NCI-H128 (cell line): ENCODE data around the gene CSRP3.

Experiments used
- DNase-seq: peaks from one replicate; lab custom pipeline; 2025; ENCODE audit not compliant: unreplicated experiment; lab: John Stamatoyannopoulos, UW

CSRP3 gene

DNA sequence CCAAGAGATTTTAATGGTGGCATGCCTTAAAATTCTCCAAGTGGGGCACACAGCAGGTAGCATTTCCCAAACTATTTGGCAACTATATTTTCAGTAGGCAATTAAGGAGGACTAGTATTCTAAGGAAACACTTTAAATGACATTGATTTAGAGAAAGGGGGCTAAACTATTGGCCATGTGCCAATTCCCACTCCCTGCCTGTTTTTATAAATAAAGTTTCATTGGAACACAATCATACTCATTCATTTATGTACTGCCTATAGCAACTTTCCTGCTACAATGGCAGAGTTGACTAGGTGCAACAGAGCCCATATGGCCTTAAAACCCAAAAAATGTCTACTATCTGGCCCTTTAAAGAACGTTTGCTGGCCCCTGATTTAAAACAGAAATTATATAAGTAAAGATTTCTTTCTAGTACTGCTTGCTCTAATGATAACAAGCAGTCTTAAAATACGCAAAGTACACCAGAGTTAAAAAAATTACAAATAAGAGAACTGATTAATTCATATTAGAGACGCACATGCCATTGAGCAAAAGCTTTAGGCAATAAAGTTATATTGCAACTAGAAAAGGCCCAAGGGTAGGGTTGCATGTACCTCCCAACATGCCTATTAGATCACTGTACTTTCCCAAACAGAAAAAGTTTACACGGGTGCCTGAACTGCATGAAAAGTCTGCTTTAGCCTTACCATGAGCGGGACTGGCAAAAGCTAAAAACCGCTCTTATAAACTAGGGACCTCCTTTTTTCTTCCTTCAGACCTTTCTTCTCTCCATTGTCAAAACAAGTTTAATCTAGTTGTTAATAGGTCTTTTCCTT, 24.8 kb upstream of the CSRP3 start:
- DNase-seq: no peak

DNA sequence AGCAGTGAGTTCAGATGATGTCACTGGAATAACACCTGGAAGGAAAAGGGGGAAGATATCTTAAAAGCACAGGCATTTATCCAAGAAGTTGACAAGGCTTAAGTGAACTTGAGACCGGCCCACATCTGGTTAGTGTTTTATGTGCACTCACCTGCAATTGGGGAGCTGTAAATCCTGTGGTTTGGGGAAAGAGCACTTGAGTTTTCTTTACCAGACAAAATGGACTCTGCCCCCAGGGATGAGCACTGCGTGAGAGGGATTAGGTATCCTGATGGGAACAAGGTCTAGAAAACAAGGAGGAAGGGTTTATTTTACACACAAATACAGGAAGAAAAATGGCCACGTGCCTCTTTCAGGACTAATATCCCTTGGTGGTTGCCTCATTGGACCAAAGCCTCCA, 23.8 kb upstream of the CSRP3 start:
- no peak for DNase-seq

DNA sequence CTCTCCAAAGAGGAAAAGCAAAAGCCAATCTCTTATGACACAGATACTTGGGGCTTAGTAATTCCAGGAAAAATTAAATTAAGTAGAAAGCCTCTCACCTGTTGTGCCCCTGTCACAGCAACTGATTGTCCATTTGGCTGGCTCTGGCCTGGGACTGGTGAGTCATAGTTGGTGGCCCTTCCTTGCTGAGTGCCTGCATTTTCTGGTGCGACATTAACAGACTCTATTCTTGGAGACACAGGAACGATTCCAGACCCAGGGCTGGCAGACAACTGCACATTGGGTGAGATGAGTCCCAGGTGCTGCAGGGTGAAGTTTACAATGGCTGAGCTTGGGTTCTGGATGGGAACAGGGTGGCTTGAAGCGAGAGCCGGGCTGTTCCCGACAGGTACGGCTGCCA, 23.3 kb upstream of the CSRP3 start:
- DNase-seq: no peak

DNA sequence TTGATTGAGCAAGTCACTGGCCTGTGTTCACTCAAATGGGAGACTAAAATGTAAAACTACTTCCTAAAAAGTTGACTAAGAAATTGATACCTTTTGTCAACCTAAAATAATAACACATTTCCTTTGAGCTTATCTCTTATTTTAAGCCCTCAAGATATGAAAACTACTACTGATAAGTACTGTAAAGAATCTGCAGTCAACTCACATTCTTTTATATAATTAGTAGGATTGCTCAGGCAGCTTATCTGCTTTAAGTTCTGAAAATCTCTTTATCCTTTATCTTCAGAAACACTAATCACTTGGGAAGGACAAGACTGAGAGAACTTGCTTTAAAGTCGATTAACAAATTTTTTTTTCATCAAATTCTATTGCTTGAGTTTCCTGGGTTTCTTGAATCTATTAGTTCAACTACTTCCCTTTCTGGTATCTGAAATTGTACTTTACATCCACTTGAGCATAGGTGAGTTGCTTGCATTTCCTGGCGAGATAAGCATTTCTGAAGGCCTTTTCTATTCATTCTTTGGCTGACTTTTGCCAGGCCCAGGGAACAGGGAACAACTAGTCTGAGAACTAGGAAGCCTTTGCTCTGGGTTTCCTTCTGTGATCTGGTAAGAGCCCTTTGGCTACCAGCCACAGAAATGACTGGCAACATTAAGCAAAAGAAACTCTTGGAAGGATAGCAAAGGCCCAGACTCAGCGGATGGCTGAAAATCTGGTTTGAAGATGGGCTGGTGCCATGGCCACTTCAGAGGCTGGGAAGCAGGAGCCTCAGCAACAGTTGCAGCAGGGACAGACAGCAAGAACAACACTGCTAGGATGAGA, 19.3 kb upstream of the CSRP3 start:
- no peak for DNase-seq

DNA sequence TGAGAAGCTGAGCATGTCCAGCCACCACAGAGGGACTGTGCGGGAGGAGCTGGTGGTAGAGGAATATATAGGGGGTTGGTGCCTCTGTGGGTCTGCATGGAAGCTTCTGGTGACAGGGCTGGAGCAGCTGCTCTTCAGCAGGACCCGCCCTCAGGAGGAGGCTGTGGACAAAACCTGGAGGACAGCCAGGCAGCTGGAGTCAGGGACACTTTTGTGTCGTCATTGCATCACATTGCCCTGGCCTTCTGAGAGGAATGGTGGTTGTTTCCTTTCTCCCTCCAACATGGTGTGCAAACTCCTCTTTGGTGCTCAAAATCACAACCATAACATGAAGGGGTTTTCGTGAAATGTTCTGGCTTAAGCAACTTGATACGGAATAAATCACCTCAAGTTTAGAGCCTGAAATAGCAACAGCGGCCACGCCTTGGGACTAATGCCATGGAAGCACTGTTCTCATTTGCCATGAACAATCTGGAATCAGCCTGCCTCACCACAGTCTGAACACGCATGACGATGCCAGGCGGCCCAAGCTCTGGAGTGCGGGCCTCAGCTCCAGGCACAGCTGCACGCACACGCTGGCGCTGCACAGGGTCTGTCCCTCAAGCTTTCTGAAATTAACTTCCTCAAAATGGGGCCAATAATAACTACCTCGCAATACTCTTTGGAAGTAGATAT, 17.1 kb upstream of the CSRP3 start:
- no peak for DNase-seq

DNA sequence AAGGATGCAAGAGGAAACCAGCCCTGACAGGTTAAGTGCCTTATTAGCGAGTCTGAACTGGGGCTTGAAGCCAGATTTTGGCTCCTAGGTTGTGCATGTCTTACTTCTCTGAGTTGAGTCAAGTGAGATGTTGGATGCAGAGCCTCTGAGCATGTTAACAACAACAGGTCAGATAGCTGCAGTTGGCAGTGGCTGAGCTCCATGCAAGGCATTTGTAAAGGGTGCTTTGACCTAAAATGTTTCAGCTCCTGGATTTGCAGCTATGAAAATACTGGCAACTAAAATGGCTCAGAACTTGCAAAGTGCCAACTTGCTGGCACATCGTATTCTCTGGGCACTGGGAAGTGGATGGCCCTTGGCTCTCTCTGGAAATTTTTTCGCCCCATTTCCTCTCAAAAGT, 16.4 kb upstream of the CSRP3 start:
- no peak for DNase-seq

DNA sequence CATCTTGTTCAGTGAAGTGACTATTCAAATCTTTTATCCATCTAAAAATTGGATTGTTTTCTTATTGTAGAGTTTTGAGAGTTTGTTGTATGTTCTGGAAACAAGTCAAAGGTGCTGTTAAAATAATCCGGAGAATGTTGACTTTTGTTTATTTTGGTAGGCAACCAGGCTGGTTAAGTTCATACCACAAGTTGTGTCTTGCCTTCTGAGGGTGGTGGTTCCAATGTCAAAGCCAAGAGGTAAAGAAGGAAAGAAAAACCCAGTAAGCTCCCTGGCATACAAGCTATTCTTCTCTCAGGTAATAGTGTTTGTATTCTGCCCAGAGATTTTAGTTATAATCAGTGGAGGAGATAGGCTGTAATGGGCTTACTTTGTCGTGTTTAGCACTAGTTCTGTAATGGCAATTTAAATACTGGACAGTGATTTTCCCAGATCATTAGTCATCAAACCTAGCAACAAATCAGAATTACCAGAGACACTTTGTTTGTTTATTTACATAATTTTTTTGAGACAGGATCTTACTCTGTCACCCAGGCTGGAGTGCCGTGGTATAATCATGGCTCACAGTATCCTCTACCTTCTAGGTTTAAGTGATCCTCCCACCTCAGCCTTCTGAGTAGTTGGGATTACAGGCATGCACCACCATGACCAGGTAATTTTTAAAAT, 15.1 kb upstream of the CSRP3 start:
- no peak for DNase-seq

DNA sequence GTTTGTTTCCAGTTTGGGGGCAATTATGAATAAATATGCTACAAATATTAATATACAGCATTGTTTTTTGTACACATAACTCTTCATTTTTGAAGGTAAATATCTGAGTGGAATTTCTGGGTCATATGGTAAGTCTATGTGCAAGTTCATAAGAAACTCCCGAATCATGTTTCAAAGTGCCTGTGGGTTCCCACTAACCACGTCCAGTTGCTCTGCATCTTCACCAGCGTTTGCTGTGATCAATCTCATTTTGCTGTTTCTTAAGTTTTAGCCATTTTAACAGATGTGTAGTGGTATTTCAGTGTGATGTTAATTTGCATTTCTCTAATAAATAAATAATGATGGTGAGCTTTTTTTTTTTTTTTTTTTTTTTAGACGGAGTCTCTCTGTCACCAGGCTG, 14.2 kb upstream of the CSRP3 start:
- no peak for DNase-seq

DNA sequence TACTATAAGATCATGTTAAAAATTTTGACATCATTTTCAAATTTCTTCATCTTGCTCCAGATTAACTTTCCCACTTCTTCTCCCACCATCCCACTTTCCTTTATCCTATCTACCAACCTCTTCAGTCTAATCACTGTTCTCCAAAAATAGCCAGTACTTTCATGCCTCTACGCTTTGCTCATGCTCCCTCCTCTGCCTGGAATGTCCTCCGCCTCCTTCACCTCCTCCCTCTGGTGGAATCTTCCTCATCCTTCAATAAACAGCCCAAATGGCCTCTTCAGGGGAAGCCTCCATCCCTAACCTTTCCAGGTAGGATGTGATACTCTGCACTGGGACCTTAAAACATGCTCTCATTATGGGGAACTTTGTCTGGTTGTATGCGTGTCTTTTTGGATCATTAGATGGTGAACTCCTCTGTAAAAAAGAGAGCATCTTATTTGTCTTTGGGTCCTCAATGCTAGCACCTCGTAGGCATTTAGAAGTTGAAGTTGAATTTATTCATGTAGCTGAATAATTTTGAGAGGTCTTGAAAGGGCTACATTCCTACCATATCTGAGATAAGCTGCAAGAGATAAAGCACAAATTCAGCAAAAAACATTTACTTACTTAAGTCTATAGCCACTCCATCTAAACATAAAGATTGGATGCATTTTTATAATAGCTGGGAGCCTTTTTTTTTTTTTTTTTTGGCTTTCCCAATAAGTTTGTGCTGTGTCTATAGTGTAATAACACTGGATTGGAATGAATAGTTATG, 8.0 kb upstream of the CSRP3 start:
- no peak for DNase-seq

DNA sequence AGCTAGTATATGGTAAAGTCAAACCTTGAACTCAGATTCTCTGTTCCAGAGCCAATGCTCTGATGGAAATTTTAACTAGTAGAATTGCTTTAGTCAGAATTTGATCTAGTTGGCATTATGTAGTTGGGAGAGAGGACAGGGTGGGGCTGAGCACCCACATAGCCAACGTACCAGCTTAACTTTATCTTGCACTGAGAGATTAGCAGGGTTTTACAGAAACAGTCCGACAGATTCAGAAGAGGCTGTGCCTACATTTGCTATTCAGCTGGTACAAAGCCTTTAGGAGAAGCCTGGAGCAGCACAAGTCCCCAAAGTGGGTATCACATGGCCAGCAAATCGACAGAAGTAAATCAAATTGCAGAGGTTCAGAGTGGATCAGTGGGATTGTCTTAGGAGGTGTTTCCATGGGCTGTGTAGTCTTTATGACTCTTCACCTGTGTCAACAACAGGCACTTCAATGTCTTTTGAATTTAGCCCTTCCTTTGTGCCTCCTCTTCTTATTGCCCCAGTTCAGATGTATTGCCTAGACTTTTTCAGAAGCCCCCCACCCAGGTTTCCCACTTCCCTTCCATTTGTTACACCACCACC, 7.3 kb upstream of the CSRP3 start:
- DNase-seq: no peak

DNA sequence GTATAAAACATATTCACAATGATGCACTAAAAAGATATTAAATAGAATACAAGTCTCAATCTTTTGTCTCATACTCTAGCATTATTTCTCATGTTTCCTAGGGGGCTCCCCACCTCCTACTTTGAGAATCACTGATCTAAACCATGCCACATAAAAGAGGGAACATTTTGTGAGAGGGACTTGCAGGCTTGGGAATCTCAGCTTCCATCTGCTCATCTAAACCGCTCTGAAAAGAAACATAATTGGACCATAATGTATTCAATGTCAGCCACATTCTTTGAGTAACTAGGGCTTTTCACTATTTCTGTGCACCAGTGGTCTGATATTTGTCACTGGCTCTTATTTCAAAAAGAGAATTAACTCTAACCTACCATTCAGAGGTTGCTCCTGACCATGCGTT, 6.4 kb upstream of the CSRP3 start:
- DNase-seq: no peak

DNA sequence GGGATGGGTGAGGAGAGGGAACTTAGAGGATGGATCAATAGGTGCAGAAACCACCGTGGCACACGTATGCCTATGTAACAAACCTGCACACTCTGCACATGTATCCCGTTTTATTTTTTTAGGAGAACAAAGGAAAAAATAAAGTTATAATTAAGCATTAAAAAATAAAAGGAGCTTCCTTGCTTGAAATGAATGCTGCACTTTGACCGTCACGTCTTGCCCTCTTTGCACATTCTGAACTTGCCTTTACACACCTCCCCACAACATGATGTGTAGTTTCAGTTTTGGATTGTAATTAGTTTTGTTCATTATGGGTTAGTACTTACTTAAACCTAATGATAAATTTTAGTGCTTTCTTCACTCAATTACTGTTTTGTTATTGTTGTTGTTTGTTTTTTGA, 3.1 kb upstream of the CSRP3 start:
- DNase-seq: no peak

DNA sequence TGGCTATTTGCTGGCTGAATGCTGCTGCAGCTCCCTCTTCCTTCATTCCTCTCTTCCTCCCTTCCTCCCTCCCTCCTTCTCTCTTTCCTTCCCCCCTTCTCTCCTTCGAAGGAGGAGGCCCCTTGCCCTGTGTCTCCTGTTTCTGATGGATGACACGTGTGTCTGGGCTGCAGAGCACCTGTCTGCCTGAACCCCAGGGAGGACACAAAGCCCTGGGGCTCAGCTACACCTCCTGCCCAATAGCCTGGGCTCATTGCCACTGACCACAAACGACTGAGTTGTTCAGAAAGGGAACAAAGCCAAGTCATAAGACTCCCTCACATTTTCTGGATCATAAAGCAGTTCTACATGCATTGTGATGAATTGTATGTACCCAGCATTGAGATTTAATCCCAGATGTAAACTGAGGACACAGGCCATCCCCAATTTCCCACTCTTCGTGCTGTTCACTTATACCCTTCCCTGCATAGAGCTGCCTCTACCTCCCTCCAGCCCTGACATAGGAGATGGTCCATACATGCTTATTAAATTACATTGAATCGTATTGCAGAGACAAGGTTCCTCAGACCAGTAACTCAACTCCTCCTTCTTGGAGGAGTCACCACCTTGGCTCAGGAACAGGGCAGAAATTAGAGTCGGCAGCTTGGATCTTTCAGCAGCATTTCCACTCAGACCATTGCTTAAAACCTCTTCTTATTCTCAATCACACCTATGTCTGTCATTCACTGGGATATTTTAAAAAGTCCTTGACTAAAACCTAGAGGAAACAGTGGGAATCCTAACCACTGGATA, 1.2 kb downstream of the CSRP3 start:
- DNase-seq: no peak

DNA sequence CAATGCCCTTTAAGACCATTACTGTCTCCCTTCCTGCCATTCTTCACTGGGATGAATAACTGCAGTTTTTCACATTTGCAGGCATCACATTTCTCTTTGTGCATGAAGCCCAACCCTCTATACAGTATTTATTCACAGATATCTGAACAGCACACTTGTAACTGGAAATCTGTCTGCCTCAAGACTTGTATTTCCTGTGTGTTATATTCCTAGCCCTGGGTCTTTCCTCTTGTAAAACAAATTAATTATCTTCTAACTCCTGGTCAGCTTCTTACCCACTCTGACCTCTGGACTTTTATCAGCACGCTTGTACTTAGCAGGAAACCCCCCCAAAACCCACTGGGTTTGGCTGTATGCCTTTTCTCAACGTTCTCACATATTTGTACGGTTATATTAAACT, 2.0 kb downstream of the CSRP3 start:
- DNase-seq: no peak

DNA sequence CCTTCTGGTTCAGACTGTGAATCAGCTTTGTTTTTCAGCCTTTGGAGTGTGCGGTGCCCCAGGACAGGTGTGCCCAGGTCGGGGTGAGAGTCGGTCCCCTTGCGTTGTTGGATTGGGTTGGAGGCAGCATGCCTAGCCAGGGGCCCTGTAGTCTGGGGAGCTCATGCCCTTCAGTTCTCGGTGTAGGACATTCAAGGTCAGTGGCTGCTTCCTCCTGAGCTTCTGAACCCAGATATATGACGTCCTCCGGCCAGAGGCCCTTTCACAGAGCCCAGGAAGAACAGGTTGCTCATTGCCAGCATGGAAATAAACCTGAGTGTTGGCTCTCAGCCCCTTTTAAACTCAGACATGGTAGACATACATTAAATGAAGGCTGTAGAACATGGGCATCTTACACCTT, 2.7 kb downstream of the CSRP3 start:
- no peak for DNase-seq

DNA sequence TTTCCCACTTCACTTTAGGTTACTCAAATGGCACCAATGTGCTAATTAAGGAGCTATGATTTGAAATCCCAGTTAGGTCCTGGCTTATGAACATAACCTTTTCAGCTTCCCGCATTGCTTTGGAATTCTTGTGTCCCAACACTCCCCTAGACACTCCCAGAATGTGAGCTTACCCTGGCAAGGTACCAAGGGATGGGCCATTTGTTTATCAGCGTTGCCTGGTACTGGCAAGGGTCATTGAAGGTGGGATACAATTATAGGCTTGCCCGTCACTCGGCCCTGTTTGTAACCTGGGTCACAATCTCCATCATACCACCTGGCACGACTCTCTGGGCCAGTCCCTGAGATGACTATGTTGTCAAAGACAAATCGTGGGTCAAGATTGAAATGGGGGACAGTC, 5.4 kb downstream of the CSRP3 start:
- no peak for DNase-seq

DNA sequence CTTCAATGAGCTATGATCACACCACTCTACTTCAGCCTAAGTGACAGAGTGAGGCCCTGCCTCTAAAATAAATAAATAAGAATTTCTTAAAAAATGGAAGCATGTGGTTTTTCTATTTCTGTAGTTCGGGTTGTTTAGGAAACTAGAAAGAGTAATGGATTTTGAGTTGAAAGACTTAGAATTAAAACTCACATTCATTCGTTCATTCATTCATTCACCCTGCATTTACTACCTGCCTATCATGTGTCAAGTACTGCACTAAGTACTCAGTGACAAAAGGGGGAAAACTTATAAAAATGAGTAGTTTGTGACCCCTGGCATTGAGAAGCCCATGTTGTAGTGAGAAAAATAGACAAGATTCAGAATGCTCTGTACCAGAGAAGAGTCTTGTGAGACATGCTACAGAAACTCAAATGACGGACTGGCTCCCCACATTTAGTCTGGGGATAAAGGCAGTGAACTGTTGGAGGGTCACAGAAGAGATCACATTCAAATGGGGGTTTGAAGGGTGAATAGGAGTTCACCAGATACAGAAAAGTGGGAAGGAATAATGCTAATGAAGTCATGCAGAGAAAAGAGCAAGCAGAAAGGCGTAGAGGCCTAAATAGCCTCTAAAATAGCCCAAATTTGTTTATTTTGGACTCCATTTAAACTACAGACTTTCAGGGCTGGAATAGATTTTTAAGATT, 7.0 kb downstream of the CSRP3 start:
- no peak for DNase-seq

DNA sequence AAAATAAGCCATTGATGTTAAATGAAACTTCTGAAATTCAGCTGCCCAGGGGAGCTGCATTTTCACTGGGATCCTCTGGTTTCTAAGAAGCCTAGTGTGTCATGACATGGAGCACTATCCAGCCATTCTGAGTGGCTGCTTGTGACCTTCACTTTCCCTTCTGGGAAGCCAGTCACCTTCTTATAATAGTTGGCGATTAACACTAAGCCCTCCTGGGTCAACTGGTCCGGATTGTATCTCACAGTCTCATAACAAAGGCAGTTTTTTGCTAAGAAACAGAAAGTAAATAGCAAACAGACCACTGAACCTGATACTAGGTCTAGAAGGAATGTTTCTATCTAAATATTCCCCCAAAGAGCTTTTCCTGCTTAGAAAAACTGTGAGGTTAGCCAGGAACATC, 7.9 kb downstream of the CSRP3 start:
- no peak for DNase-seq
